ENCODE results near the gene MMEL1. TPM values are rescaled to one million over a fixed set of nuclear protein-coding genes. Genes with fewer than 3 reads are reported as not detected.

The MMEL1 gene
- total RNA-seq, 6 experiments from 2014 or later = 1.2 to 2.0 TPM; not detected in 4

DNA sequence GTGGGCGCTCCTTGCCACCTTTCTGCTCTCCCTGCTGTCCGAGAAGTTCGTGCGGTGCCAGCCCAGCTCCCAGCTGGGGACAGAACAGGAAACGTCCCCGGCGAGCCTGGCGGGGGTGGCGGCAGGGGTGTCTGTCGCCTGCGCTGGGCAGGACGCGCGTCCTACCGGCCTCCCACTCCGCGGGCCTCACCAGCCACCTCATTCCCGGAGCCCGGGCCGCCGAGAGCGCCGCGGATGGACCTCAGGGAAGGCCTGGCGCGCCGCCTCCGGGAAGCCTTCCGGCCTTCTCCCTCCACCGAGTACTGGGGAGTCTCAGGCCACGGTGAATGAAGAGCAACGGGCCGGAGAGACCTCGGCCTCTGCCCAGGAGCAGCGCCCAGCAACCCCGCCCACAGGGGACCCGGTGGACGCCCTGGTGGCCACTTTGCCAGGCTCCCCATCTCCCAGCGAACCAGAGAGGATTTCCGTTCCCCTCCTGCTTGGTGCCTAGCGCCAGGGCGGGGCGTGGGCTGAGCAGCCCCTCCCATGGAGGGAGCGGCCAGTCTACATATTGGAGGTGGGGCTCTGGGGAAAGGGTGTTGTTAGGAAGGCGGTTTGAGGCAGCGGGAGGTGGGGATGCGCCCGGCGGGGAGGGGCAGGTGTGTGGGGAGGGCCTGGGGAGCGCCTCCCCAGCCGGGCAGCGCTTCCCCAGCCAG is 86.2 kb downstream of the MMEL1 start:
- TF ChIP-seq CTCF (IDR thresholded peaks at IDR 0.05) (peak in 2 of 4 donors; percentile 12 to 37), POLR2A (IDR thresholded peaks at IDR 0.05) (peak; percentile 56)
- Histone ChIP-seq H3K36me3 (no peaks in the 10 kb centered on the region), H3K4me3 (peak overlapping the region; percentile 48 to 64 (median 61)), H3K4me1 (peaks cover 0 to 29% (median 14%) of the 10 kb centered on the region in 4 donors), H3K27me3 (no peaks in the 10 kb centered on the region), H3K9me3 (no peaks in the 10 kb centered on the region), H3K27ac (peak overlapping the region; percentile 95 to 99 (median 98))
- WGBS (ENCODE audit: insufficient coverage, low coverage, low lambda C conversion rate, missing lambda C conversion rate) = no CpG with 5 or more reads among the region's 52 CpGs
- intact Hi-C loops (cut with DNase I) = loop anchor here in 1 of 2 donors (5.0 kb wide), 1 partner anchor 129 kb away; no protein-coding TSS in a partner anchor
- DNase-seq (peak; percentile 92 to 93 (median 92)), ATAC-seq (peak; percentile 64 to 76 (median 70))

DNA sequence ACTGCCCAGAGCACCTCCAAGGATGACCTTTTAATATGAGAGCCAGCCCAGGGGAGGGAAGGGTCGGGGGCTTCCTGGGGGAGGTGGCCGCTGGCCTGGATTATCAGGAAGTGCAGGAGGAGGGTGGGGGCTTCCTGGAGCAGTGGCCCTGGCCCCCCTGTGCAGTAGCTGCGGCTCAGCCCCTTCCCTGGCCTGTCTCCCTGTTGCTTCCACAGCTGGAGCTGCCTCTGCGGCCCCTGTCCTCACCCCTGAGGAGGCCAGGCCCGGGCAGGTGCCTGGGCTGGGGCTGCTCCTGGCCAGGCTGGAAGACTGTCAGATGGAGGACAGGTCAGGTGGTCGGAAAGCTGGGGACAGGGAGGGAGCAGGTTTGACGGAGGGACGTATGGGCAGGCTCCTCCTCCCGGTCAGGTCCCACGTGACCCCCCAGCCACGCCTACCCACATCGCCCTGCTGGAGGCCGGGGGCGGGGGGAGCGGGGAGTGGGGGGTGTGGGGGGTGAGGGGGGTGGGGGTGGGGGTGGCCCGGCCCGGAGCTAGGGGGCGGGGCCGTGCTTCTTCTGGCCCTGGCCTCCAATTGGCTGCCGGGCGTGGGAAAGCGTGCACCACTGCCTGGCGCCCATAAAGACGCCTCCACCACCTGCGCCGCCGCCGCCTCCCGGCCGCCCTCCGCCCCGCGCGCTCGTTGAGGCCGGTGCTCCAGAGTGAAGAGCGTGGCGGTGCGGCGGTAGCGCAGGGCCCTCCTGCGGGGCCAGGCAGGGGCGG is 86.9 kb downstream of the MMEL1 start:
- Histone ChIP-seq H3K4me1 (peaks cover 0 to 29% (median 14%) of the 10 kb centered on the region in 4 donors), H3K4me3 (peak overlapping the region; percentile 48 to 64 (median 61)), H3K27ac (peak overlapping the region; percentile 51 to 99 (median 98)), H3K27me3 (no peaks in the 10 kb centered on the region), H3K36me3 (no peaks in the 10 kb centered on the region), H3K9me3 (no peaks in the 10 kb centered on the region)
- intact Hi-C loops (cut with DNase I) = loop anchor here in 1 of 2 donors (5.0 kb wide), 1 partner anchor 129 kb away; no protein-coding TSS in a partner anchor
- WGBS (ENCODE audit: insufficient coverage, low coverage, low lambda C conversion rate, missing lambda C conversion rate) = 0% methylated on average over 10 of the region's 43 CpGs
- TF ChIP-seq CTCF (IDR thresholded peaks at IDR 0.05) (no peak), POLR2A (IDR thresholded peaks at IDR 0.05) (peak; percentile 84)
- DNase-seq = peak; percentile 94 to 95 (median 94)
- peak; percentile 55 to 71 (median 68) for ATAC-seq

- TF ChIP-seq POLR2A (IDR thresholded peaks at IDR 0.05) (no peak), CTCF (IDR thresholded peaks at IDR 0.05) (no peak)
- intact Hi-C loops (cut with DNase I) = loop anchor here in 1 of 2 donors (5.0 kb wide), 1 partner anchor 128 kb away; no protein-coding TSS in a partner anchor
- Histone ChIP-seq H3K4me3 (no peak overlapping the region), H3K4me1 (peaks cover 0 to 29% (median 14%) of the 10 kb centered on the region in 4 donors), H3K36me3 (no peaks in the 10 kb centered on the region), H3K27ac (no peak overlapping the region), H3K9me3 (no peaks in the 10 kb centered on the region), H3K27me3 (no peaks in the 10 kb centered on the region)
- ATAC-seq (no peak), DNase-seq (no peak)
- 58% methylated on average over 7 of the region's 19 CpGs for WGBS (ENCODE audit: insufficient coverage, low coverage, low lambda C conversion rate, missing lambda C conversion rate)
Measured at GRCh38 chr1:2544875-2545640, 87.8 kb downstream of the MMEL1 start.

DNA sequence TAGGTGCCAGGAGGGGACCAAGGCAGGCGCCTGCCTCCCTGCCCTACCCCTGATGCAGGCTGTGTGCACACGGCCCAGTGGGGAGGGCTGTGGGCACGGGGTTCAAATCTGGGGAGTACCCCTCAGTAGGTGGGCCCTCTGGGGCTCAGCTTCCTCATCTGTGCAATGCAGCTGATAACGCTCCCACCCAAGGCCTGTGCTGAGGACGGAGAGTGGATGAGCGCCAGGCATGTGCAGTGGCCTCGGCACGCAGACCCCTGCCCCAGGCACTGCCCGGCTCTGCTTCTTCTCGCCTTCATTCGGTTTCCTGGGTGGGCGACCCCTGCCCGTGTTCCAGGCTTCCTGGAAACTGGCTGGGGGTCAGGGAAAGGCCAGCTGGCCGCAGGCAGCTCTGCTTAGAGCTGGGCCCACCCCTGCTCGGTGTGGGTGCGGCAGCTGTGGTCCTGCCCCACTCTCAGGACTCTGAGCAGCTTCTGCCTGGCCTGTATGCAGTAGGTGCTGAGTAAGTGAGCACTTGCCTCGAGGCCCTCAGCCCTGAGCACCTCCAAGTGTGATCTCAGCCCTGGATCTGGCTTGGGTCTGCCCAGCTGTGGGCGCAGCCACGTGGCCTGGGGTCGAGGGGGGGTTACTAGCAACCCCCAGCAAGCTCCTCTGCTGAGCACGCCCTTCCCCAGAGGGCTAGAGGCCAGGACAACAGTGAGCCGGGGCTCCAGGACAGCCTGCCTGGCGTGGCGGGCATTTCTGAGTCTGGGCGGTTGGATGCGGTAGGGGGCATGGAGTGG is 88.5 kb downstream of the MMEL1 start:
- Histone ChIP-seq H3K36me3 (no peaks in the 10 kb centered on the region), H3K27ac (no peak overlapping the region), H3K27me3 (no peaks in the 10 kb centered on the region), H3K4me1 (peaks cover 0 to 28% (median 13%) of the 10 kb centered on the region in 4 donors), H3K4me3 (no peak overlapping the region), H3K9me3 (no peaks in the 10 kb centered on the region)
- ATAC-seq = no peak
- intact Hi-C loops (cut with DNase I) = no loop called here
- WGBS (ENCODE audit: insufficient coverage, low coverage, low lambda C conversion rate, missing lambda C conversion rate) = 0% methylated on average over 1 of the region's 26 CpGs
- DNase-seq = no peak
- TF ChIP-seq POLR2A (IDR thresholded peaks at IDR 0.05) (no peak), CTCF (IDR thresholded peaks at IDR 0.05) (no peak)

All from right lobe of liver (tissue), 6 donors.